K562 (cell line): ENCODE data around the gene NFATC2. TPM values are rescaled to one million over a fixed set of nuclear protein-coding genes. Genes with fewer than 3 reads are reported as not detected.
A peak's percentile ranks its signal among the peaks of the same experiment; 100 is the strongest.

Source experiments
- ATAC-seq: fragments of 200-7000 bp; cut with Tn5 transposase; 3 replicates; pipeline ENCODE4 v1.9.1; 2020; ENCODE audit warnings: moderate library complexity
- BruUV-seq: library from RNA; stranded (reverse); fragments of 400-500 nt; replicated peaks from 2 replicates; lab custom pipeline; 2021; lab: Mats Ljungman, UMichigan
- CTCF ChIA-PET: fragments of 300-600 bp; formaldehyde crosslinking; extraction: SDS; loops from one replicate; lab custom pipeline; 2021; ENCODE audit warnings: low intra/inter-chr PET ratio; lab: Yijun Ruan, JAX
- POLR2A ChIA-PET: fragments of 300-600, 350-650 bp; sonication (Branson Sonifier 250); formaldehyde crosslinking; extraction: SDS; loops from one replicate; lab custom pipeline; 2021; ENCODE audit warnings: antibody characterized with exemption, inconsistent platforms; lab: Yijun Ruan, JAX
- DNase-seq, 4 experiments: peaks; one replicate each; pipeline versions ENCODE4 v3.0.0 to v3.0.0-alpha.2; 2011 to 2018; ENCODE audit warnings: low spot score in 3 of 4, mixed read lengths in 3 of 4; ENCODE audit errors: extremely low read depth in 1 of 4
- FAIRE-seq: peaks from 2 replicates; lab custom pipeline; 2011; peaks lifted over from hg19 to GRCh38; lab: Jason Lieb, UNC
- H2AFZ ChIP-seq: 2 replicates; pipeline ENCODE4 v1.6.0; 2011; ENCODE audit warnings: low read depth, low read length, control low read depth, inconsistent platforms
- H3K27ac ChIP-seq: fragments of 200-600 bp; 3 replicates; pipeline ENCODE4 v1.8.0; 2011; ENCODE audit warnings: low read depth, mild to moderate bottlenecking, control low read depth, inconsistent platforms, low read length, moderate library complexity, mixed read lengths; ENCODE audit errors: extremely low read depth
- H3K27me3 ChIP-seq, 2 experiments: fragments of 300-600 bp in 1 of 2; 2 replicates in 1 of 2; 3 replicates in 1 of 2; pipeline versions ENCODE4 v1.6.0 to v1.8.0; 2011; ENCODE audit warnings: inconsistent platforms in 2 of 2, low read length in 2 of 2, mild to moderate bottlenecking in 1 of 2, mixed read lengths in 1 of 2, moderate library complexity in 1 of 2; ENCODE audit not compliant: control insufficient read depth in 2 of 2, insufficient read depth in 2 of 2
- H3K36me3 ChIP-seq: fragments of 300-600 bp; 3 replicates; pipeline ENCODE4 v1.8.0; 2011; ENCODE audit warnings: mild to moderate bottlenecking, low read length, inconsistent platforms; ENCODE audit not compliant: control insufficient read depth, insufficient read depth
- H3K4me1 ChIP-seq, 2 experiments: fragments of 200-600 bp in 1 of 2; replicated peaks in 1 of 2; 2 replicates in 1 of 2; 3 replicates in 1 of 2; pipeline versions ENCODE4 v1.5.1 to v1.8.0; 2011; ENCODE audit warnings: inconsistent platforms in 2 of 2, low read length in 2 of 2, mild to moderate bottlenecking in 1 of 2, mixed read lengths in 1 of 2, moderate library complexity in 1 of 2; ENCODE audit not compliant: control insufficient read depth in 2 of 2, insufficient read depth in 2 of 2
- H3K4me2 ChIP-seq: 2 replicates; pipeline ENCODE4 v1.6.1; 2011; ENCODE audit warnings: low read length, control low read depth, inconsistent platforms, mixed read lengths; ENCODE audit not compliant: insufficient read depth
- H3K4me3 ChIP-seq: fragments of 200-600 bp; sonication (generic), shearing (Covaris generic); 2 replicates; pipeline ENCODE4 v1.5.1; 2016; ENCODE audit warnings: control low read depth, inconsistent platforms
- H3K79me2 ChIP-seq: fragments of 200-600 bp; 3 replicates; pipeline ENCODE4 v1.8.0; 2011; ENCODE audit warnings: low read length, inconsistent platforms; ENCODE audit not compliant: control insufficient read depth, insufficient read depth
- H3K9ac ChIP-seq, 2 experiments: 2 replicates each; pipeline versions ENCODE4 v1.6.0 to v1.6.1; 2011; ENCODE audit warnings: low read depth in 2 of 2, low read length in 2 of 2, control low read depth in 1 of 2, inconsistent platforms in 1 of 2, mild to moderate bottlenecking in 1 of 2, mixed read lengths in 1 of 2; ENCODE audit not compliant: insufficient read depth in 1 of 2
- H3K9me1 ChIP-seq: one replicate; pipeline ENCODE4 v1.6.0; 2011; ENCODE audit warnings: inconsistent platforms, mild to moderate bottlenecking, low read length, moderate library complexity; ENCODE audit not compliant: control insufficient read depth, insufficient read depth
- H3K9me3 ChIP-seq: replicated peaks from 2 replicates; pipeline ENCODE4 v1.5.1; 2011; ENCODE audit warnings: low read depth, low read length, inconsistent platforms; ENCODE audit not compliant: control insufficient read depth, insufficient read depth
- H4K20me1 ChIP-seq: replicated peaks from 2 replicates; pipeline ENCODE4 v1.6.1; 2011; ENCODE audit warnings: low read length, inconsistent platforms, mixed read lengths; ENCODE audit not compliant: control insufficient read depth, insufficient read depth
- ELF2 ChIP-seq: fragments of 250-450 bp; sonication (Bioruptor Pico); IDR thresholded peaks from 2 replicates; pipeline ENCODE4 v1.5.0; 2021; ENCODE audit warnings: mild to moderate bottlenecking
- HNRNPUL1 ChIP-seq: fragments of 200-400 bp; formaldehyde crosslinking; IDR thresholded peaks from 2 replicates; pipeline ENCODE4 v1.6.1; 2017; ENCODE audit warnings: low read length
- NR2C1 ChIP-seq, 2 experiments: fragments of 450-650 bp; IDR thresholded peaks; 2 replicates each; pipeline ENCODE4 v1.6.1; 2017; ENCODE audit warnings: mild to moderate bottlenecking in 2 of 2, antibody characterized with exemption in 1 of 2, inconsistent platforms in 1 of 2, missing compliant biosample characterization in 1 of 2, missing genetic modification characterization in 1 of 2
- PCBP2 ChIP-seq: fragments of 200-400 bp; formaldehyde crosslinking; IDR thresholded peaks from 2 replicates; pipeline ENCODE4 v1.6.1; 2018; ENCODE audit warnings: low read length, low read depth, mild to moderate bottlenecking, moderate library complexity; ENCODE audit not compliant: poor library complexity, severe bottlenecking
- PHB2 ChIP-seq: fragments of 450-650 bp; IDR thresholded peaks from 2 replicates; pipeline ENCODE4 v1.6.1; 2017; ENCODE audit warnings: low read depth
- SMAD1 ChIP-seq: fragments of 150-350 bp; IDR thresholded peaks from 2 replicates; pipeline ENCODE4 v1.6.1; 2014; ENCODE audit warnings: low read length, low read depth; ENCODE audit not compliant: partially characterized antibody
- SP2 ChIP-seq: IDR thresholded peaks from 2 replicates; pipeline ENCODE4 v1.6.1; 2011; ENCODE audit warnings: mild to moderate bottlenecking, low read depth, low read length, moderate library complexity; ENCODE audit not compliant: poor library complexity, severe bottlenecking; ENCODE audit errors: extremely low read depth
- SPI1 ChIP-seq: IDR thresholded peaks from 2 replicates; pipeline ENCODE4 v1.6.1; 2011; ENCODE audit warnings: low read depth, low read length, control low read depth, borderline replicate concordance
- ZBTB8A ChIP-seq: fragments of 450-650 bp; IDR thresholded peaks from 2 replicates; pipeline ENCODE4 v1.6.1; 2018; ENCODE audit warnings: mild to moderate bottlenecking, moderate library complexity; ENCODE audit not compliant: partially characterized antibody
- ZNF589 ChIP-seq: fragments of 200-800 bp; sonication (Bioruptor generic); IDR thresholded peaks from 2 replicates; pipeline ENCODE4 v1.6.1; 2016; ENCODE audit warnings: low read depth, missing genetic modification characterization, missing compliant biosample characterization
- WGBS: fragments of 100-300 bp; shearing (Covaris generic); methylation state at CpG from one replicate; pipeline ENCODE4 v1.1.6; 2016; ENCODE audit warnings: low coverage, mixed read lengths; ENCODE audit not compliant: insufficient coverage; ENCODE audit errors: missing lambda C conversion rate; 5-methylcytosine and 5-hydroxymethylcytosine counted together
- in situ Hi-C: fragments of 300-500 bp; cut with MboI; formaldehyde crosslinking; loops from 4 replicates; pipeline ENCODE4 v1.15.0; 2018; ENCODE audit warnings: inconsistent platforms, mixed read lengths
- intact Hi-C: fragments of 100-400 bp; cut with micrococcal nuclease; formaldehyde crosslinking; loops from 2 replicates; pipeline ENCODE4 v1.14.2; 2022
- polyA plus RNA-seq, 8 experiments: library from polyadenylated mRNA; depleted of rRNA in 4 of 8; stranded (reverse) in 5 of 8; unstranded in 3 of 8; fragments of >200 nt; fragmentation: Nextera tagmentation in 2 of 8; fragmentation: Illumina TruSeq in 1 of 8; extraction: Ambion mirVana in 2 of 8; extraction: Trizol in 1 of 8; gene quantifications; 2 replicates each; pipeline versions ENCODE4 v1.2.1 to v1.2.3, GENCODE V29; 2011 to 2014; ENCODE audit warnings: inconsistent platforms in 1 of 8, missing spikeins in 1 of 8
- total RNA-seq, 7 experiments: library from RNA; depleted of rRNA in 6 of 7; stranded (reverse); fragments of >200 nt in 6 of 7; fragmentation: Illumina TruSeq in 2 of 7; extraction: Trizol in 2 of 7; gene quantifications; 2 replicates each; pipeline versions ENCODE4 v1.2.1 to v1.2.3, GENCODE V29; 2011 to 2021; ENCODE audit warnings: low replicate concordance in 1 of 7
- TF ChIP-seq, protein P1 (sequence below): fragments of 250-450 bp; sonication (Bioruptor Pico); IDR thresholded peaks from 2 replicates; pipeline ENCODE4 v1.4.0; 2020; ENCODE audit warnings: mild to moderate bottlenecking, moderate library complexity
- TF ChIP-seq, protein P2 (sequence below): fragments of 450-650 bp; IDR thresholded peaks from 2 replicates; pipeline ENCODE4 v1.6.1; 2016; ENCODE audit warnings: borderline replicate concordance
- TF ChIP-seq, protein P3 (sequence below), 3 experiments: fragments of 200-800 bp in 1 of 3; fragments of 250-450 bp in 1 of 3; fragments of 450-650 bp in 1 of 3; sonication (Bioruptor Pico) in 1 of 3; sonication (Bioruptor generic) in 1 of 3; formaldehyde crosslinking in 1 of 3; IDR thresholded peaks; 2 replicates each; pipeline versions ENCODE4 v1.6.1 to v1.8.0; 2016 to 2022; ENCODE audit warnings: mild to moderate bottlenecking in 2 of 3, missing genetic modification characterization in 2 of 3, missing compliant biosample characterization in 1 of 3, moderate library complexity in 1 of 3
- TF ChIP-seq, protein P4 (sequence below): sonication (generic); formaldehyde crosslinking; IDR thresholded peaks from 2 replicates; pipeline ENCODE4 v1.8.0; 2022; ENCODE audit warnings: missing genetic modification reagents, mild to moderate bottlenecking, borderline replicate concordance

NFATC2 gene
- total and polyA plus RNA-seq, 9 of the 15 experiments (the other 6 are each of a cell fraction or from before 2014, with no cell fraction given): 1.9 to 11.2 (median 3.0) TPM

DNA sequence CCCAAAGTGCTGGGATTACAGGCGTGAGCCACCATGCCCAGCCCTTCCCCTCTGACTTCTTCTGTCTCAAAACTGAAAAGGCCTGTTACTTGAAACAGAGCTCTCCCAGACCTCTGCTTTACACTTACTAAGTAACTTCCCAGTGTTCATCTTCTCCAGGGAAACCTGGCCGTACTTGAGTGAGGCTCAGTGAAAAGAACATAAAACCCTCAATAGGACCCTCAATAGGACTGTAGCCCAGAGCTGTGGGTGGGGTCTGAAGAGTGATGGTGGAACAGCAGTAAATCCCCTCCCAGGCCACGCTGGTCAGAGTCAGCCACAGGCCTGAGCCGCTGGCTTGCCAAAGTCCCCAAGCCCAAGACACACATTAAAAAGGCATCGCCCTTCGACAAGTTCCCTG, 145.4 kb downstream of the NFATC2 start:
- 0 out of 4 replicates have a peak overlapping the region, but pooled peaks of 1 of the 2 experiments have one; percentile 48 for H3K9ac ChIP-seq
- H3K9me1 ChIP-seq: no peaks in the 10 kb centered on the region
- no peaks in the 10 kb centered on the region; a peak in 1 of 5 replicates for H3K4me1 ChIP-seq
- H2AFZ ChIP-seq: no peak overlapping the region
- in situ Hi-C loops: no loop called here
- intact Hi-C loops: no loop called here
- FAIRE-seq (no peak), DNase-seq (no peak), ATAC-seq (no peak)
- H3K4me2 ChIP-seq: no peak overlapping the region
- H3K27ac ChIP-seq: no peak overlapping the region
- H3K79me2 ChIP-seq: no peaks in the 10 kb centered on the region
- H3K36me3 ChIP-seq: peaks cover 23% of the 10 kb centered on the region; the same call in 2 of the 3 replicates
- H3K27me3 ChIP-seq: no peaks in the 10 kb centered on the region
- ChIA-PET CTCF (no interaction called here), POLR2A (no interaction called here)
- 92% methylated on average over 6 of the region's 6 CpGs for WGBS
- BruUV-seq: no TSS peak
- H4K20me1 ChIP-seq: no peaks in the 10 kb centered on the region
- no peak overlapping the region for H3K4me3 ChIP-seq
- H3K9me3 ChIP-seq: no peaks in the 10 kb centered on the region
- no peak for TF ChIP-seq ELF2 (CRISPR knock-in tag)
- no peak for TF ChIP-seq SMAD1
- TF ChIP-seq PCBP2: no peak
- no peak for TF ChIP-seq PHB2
- TF ChIP-seq, protein P1, sequence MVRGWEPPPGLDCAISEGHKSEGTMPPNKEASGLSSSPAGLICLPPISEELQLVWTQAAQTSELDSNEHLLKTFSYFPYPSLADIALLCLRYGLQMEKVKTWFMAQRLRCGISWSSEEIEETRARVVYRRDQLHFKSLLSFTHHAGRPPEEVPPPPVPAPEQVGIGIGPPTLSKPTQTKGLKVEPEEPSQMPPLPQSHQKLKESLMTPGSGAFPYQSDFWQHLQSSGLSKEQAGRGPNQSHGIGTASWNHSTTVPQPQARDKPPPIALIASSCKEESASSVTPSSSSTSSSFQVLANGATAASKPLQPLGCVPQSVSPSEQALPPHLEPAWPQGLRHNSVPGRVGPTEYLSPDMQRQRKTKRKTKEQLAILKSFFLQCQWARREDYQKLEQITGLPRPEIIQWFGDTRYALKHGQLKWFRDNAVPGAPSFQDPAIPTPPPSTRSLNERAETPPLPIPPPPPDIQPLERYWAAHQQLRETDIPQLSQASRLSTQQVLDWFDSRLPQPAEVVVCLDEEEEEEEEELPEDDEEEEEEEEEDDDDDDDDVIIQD (CRISPR knock-in tag): no peak
- TF ChIP-seq, protein P2, sequence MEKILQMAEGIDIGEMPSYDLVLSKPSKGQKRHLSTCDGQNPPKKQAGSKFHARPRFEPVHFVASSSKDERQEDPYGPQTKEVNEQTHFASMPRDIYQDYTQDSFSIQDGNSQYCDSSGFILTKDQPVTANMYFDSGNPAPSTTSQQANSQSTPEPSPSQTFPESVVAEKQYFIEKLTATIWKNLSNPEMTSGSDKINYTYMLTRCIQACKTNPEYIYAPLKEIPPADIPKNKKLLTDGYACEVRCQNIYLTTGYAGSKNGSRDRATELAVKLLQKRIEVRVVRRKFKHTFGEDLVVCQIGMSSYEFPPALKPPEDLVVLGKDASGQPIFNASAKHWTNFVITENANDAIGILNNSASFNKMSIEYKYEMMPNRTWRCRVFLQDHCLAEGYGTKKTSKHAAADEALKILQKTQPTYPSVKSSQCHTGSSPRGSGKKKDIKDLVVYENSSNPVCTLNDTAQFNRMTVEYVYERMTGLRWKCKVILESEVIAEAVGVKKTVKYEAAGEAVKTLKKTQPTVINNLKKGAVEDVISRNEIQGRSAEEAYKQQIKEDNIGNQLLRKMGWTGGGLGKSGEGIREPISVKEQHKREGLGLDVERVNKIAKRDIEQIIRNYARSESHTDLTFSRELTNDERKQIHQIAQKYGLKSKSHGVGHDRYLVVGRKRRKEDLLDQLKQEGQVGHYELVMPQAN: no peak
- TF ChIP-seq SP2: no peak
- TF ChIP-seq, protein P3, sequence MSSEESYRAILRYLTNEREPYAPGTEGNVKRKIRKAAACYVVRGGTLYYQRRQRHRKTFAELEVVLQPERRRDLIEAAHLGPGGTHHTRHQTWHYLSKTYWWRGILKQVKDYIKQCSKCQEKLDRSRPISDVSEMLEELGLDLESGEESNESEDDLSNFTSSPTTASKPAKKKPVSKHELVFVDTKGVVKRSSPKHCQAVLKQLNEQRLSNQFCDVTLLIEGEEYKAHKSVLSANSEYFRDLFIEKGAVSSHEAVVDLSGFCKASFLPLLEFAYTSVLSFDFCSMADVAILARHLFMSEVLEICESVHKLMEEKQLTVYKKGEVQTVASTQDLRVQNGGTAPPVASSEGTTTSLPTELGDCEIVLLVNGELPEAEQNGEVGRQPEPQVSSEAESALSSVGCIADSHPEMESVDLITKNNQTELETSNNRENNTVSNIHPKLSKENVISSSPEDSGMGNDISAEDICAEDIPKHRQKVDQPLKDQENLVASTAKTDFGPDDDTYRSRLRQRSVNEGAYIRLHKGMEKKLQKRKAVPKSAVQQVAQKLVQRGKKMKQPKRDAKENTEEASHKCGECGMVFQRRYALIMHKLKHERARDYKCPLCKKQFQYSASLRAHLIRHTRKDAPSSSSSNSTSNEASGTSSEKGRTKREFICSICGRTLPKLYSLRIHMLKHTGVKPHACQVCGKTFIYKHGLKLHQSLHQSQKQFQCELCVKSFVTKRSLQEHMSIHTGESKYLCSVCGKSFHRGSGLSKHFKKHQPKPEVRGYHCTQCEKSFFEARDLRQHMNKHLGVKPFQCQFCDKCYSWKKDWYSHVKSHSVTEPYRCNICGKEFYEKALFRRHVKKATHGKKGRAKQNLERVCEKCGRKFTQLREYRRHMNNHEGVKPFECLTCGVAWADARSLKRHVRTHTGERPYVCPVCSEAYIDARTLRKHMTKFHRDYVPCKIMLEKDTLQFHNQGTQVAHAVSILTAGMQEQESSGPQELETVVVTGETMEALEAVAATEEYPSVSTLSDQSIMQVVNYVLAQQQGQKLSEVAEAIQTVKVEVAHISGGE (CRISPR knock-in tag; IDR thresholded peaks at IDR 0.05): no peak
- no peak for TF ChIP-seq ZBTB8A
- TF ChIP-seq NR2C1 (IDR thresholded peaks at IDR 0.05): no peak
- no peak for TF ChIP-seq NR2C1 (tag; IDR thresholded peaks at IDR 0.05)
- no peak for TF ChIP-seq SPI1
- TF ChIP-seq HNRNPUL1: no peak
- no peak for TF ChIP-seq ZNF589 (CRISPR knock-in tag)
- TF ChIP-seq, protein P4, sequence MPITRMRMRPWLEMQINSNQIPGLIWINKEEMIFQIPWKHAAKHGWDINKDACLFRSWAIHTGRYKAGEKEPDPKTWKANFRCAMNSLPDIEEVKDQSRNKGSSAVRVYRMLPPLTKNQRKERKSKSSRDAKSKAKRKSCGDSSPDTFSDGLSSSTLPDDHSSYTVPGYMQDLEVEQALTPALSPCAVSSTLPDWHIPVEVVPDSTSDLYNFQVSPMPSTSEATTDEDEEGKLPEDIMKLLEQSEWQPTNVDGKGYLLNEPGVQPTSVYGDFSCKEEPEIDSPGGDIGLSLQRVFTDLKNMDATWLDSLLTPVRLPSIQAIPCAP (CRISPR knock-in tag): no peak
